Kidney (tissue), 14 donors: ENCODE measurements around the gene EBF3. TPM values are rescaled to one million over a fixed set of nuclear protein-coding genes. Genes with fewer than 3 reads are reported as not detected.

ENCODE experiments used
- DNase-seq, 5 donors: peaks; one replicate each; pipeline ENCODE4 v3.0.0-alpha.2; 2013 to 2020
- FAIRE-seq: peaks from 2 replicates; lab custom pipeline; 2012; peaks lifted over from hg19 to GRCh38; lab: Jason Lieb, UNC
- H3K27ac ChIP-seq, 2 donors: one replicate each; pipeline ENCODE4 v1.7.0; 2013; ENCODE audit warnings: low read depth in 2 of 2, low read length in 2 of 2, inconsistent platforms in 1 of 2
- H3K27me3 ChIP-seq: one replicate; pipeline ENCODE4 v1.7.1; 2013; ENCODE audit warnings: low read length, inconsistent platforms; ENCODE audit not compliant: control insufficient read depth, insufficient read depth
- H3K36me3 ChIP-seq, 3 donors: one replicate each; pipeline versions ENCODE4 v1.7.0 to v1.7.1; 2013; ENCODE audit warnings: low read length in 3 of 3, control low read depth in 1 of 3, inconsistent platforms in 1 of 3; ENCODE audit not compliant: insufficient read depth in 3 of 3, control insufficient read depth in 2 of 3
- H3K4me1 ChIP-seq, 3 donors: one replicate each; pipeline versions ENCODE4 v1.7.0 to v1.7.1; 2013; ENCODE audit warnings: low read length in 3 of 3, inconsistent platforms in 1 of 3, low read depth in 1 of 3; ENCODE audit not compliant: control insufficient read depth in 2 of 3, insufficient read depth in 2 of 3
- H3K4me3 ChIP-seq, 3 donors: one replicate each; pipeline versions ENCODE4 v1.7.0 to v1.8.1; 2013; ENCODE audit warnings: low read length in 3 of 3, control low read depth in 1 of 3, inconsistent platforms in 1 of 3
- H3K9ac ChIP-seq, 3 donors: one replicate each; pipeline versions ENCODE4 v1.7.0 to v1.7.1; 2013; ENCODE audit warnings: low read length in 3 of 3, control low read depth in 1 of 3, inconsistent platforms in 1 of 3
- H3K9me3 ChIP-seq, 3 donors: one replicate each; pipeline versions ENCODE4 v1.7.0 to v1.7.1; 2013; ENCODE audit warnings: low read length in 3 of 3, control low read depth in 1 of 3, inconsistent platforms in 1 of 3; ENCODE audit not compliant: control insufficient read depth in 2 of 3, insufficient read depth in 1 of 3
- intact Hi-C: fragments of 100-400 bp; cut with DNase I; formaldehyde crosslinking; loops from one replicate; pipeline ENCODE4 v1.11.1; 2022
- polyA plus RNA-seq: library from polyadenylated mRNA; stranded (reverse); fragments of 350-450 nt; fragmentation: Illumina TruSeq; extraction: RNeasy Lipid Tissue Mini Kit (QIAGEN cat#74804); gene quantifications from one replicate; pipeline ENCODE4 v1.2.3, GENCODE V29; 2014; ENCODE audit warnings: low read depth, low replicate concordance; ENCODE audit not compliant: insufficient read depth
- total RNA-seq: library from RNA; stranded (reverse); fragmentation: NEBNext Ultra II Directional; extraction: Animal tissue kit (Norgen Biotek cat#: 25700); gene quantifications from one replicate; pipeline ENCODE4 v1.2.1, GENCODE V29; 2021
- TF ChIP-seq, protein P1 (sequence below): IDR thresholded peaks from 3 replicates; pipeline ENCODE4 v1.5.1; 2012; ENCODE audit warnings: mild to moderate bottlenecking, moderate library complexity, borderline replicate concordance; ENCODE audit not compliant: insufficient read depth; ENCODE audit errors: extremely low read depth
- donor health status: control.
- donor health status: control.
- donor health status: control.
- donor health status: control.
- donor health status: control.
- donor health status: DM: yes; HTN: yes; CAD: no.
- donor health status: Normal renal cell carcinoma (clear cell type).

The EBF3 gene
- total and polyA plus RNA-seq, 2 donors from 2014 or later: 0.09 to 0.98 TPM

DNA sequence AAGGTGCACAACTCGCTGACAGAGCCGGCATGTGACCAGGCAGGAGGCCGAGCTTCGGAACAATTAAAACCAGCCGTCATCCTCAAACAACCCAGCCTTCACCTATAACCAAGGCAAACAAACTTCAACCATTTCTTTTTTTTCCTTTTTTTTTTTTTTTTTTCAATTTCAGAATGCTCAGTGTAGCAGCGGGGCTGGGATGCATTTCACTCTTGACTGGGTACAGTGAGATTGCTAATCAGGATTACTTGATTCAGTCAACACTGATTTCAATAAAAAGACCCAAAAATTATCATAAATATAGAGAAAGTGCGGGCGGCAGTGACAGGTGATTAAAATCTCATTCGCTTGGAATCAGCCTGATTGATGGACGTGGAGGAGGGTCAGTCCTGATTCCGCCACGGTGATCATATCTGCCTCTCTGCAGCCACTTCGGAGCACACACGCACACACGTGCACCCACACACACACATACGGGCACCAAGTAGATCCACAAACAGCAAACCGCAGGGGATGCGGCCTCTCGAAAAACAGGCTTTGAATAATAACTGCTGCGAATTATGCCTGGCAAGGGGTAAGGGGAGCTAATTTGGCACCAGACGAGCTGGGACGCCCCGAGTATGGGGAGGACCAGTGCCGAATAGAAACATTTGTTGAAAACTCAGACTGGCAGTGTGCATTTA lies 31.2 kb downstream of the EBF3 start:
- no peak for DNase-seq
- H3K9me3 ChIP-seq: no peaks in the 10 kb centered on the region

DNA sequence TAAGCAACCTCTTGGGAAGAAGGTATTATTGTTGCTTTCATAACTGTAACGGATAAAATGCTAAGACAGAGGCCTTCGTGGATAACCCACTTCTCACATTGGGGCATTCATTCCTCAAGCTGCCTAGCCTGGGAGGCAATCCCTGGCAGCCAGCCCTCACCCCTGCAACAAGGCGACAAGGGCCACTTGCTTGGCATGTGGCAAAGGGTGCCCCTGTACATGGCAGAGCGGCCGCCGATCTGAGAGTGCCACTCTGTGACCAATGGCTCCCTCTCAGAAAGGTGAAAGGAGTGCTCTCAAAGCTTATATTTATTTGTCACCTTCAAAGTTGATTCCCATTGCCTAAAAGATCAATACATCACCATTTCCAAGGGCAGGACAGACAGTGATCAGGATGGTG lies 31.9 kb downstream of the EBF3 start:
- Histone ChIP-seq H3K27ac (no peak overlapping the region), H3K36me3 (no peaks in the 10 kb centered on the region), H3K4me1 (no peaks in the 10 kb centered on the region), H3K4me3 (no peak overlapping the region), H3K9ac (no peak overlapping the region), H3K27me3 (no peaks in the 10 kb centered on the region), H3K9me3 (no peaks in the 10 kb centered on the region)
- FAIRE-seq (no peak), DNase-seq (no peak)
- intact Hi-C loops: no loop called here
- TF ChIP-seq, protein P1, sequence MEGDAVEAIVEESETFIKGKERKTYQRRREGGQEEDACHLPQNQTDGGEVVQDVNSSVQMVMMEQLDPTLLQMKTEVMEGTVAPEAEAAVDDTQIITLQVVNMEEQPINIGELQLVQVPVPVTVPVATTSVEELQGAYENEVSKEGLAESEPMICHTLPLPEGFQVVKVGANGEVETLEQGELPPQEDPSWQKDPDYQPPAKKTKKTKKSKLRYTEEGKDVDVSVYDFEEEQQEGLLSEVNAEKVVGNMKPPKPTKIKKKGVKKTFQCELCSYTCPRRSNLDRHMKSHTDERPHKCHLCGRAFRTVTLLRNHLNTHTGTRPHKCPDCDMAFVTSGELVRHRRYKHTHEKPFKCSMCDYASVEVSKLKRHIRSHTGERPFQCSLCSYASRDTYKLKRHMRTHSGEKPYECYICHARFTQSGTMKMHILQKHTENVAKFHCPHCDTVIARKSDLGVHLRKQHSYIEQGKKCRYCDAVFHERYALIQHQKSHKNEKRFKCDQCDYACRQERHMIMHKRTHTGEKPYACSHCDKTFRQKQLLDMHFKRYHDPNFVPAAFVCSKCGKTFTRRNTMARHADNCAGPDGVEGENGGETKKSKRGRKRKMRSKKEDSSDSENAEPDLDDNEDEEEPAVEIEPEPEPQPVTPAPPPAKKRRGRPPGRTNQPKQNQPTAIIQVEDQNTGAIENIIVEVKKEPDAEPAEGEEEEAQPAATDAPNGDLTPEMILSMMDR: no peak

More for the DNA sequence above, 31.2 kb downstream of the EBF3 start:
- no peak for FAIRE-seq
- Histone ChIP-seq H3K4me1 (no peaks in the 10 kb centered on the region), H3K4me3 (no peak overlapping the region), H3K27me3 (no peaks in the 10 kb centered on the region), H3K9ac (no peak overlapping the region), H3K36me3 (no peaks in the 10 kb centered on the region), H3K27ac (no peak overlapping the region)
- TF ChIP-seq, protein P1: no peak
- intact Hi-C loops: no loop called here

DNA sequence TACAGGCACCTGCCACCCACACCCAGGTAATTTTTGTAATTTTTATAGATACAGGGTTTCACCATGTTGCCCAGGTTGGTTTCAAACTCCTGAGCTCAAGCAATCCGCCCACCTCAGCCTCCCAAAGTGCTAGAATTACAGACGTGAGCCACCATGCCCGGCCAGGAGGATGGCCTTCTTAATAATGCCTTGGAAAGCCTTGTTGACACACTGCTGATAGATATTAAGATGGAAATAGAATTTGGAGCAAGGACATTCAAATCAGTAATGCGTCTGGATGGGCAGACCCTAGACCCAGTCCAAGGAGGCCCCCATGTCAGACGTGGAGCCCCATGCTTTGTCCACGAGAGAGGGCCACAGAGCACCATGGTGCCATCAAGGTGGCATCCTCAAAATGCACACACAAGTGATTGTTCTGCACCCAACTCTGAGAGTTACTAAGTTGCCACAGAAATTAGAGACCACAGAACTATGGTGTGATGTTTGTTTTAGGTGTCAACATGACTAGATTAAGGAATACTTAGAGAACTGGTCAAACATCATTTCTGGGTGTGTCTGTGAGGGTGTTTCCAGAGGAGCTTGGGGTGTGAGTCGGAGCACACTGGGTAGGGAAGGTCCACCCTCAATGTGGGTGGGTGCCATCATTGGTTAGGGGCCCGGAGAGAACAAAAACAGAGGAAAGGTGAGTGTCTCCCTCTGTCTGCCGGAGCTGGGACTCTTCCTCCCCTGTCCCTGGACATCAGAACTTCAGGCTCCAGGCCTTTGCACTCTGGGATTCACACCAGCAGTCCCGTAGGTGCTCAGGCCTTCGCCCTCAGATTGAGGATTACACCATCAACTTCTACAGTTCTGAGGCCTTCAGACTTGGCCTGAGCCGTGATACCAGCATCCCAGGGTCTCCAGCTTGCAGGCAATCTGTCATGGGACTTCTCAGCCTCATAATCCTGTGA lies 34.5 kb downstream of the EBF3 start:
- Histone ChIP-seq H3K27me3 (no peaks in the 10 kb centered on the region), H3K9ac (no peak overlapping the region), H3K4me1 (no peaks in the 10 kb centered on the region), H3K27ac (no peak overlapping the region), H3K36me3 (no peaks in the 10 kb centered on the region), H3K4me3 (no peak overlapping the region), H3K9me3 (no peaks in the 10 kb centered on the region)
- DNase-seq (no peak), FAIRE-seq (no peak)
- intact Hi-C loops: no loop called here
- TF ChIP-seq, protein P1: no peak
